IMR-90 (cell line): Measurements from ENCODE around the gene PAAF1. TPM values are rescaled to one million over a fixed set of nuclear protein-coding genes. Genes with fewer than 3 reads are reported as not detected.

Source experiments
- ATAC-seq: fragments of 200-7000 bp; cut with Tn5 transposase; 2 replicates; pipeline ENCODE4 v1.9.1; 2020; ENCODE audit warnings: low read depth, mild to moderate bottlenecking, moderate library complexity
- Bru-seq: library from RNA; stranded (reverse); fragments of 400-500 nt; gene quantifications from one replicate; lab custom pipeline; 2021; lab: Mats Ljungman, UMichigan
- BruChase-seq, 2 experiments: library from RNA; stranded (reverse); fragments of 400-500 nt; gene quantifications; one replicate each; lab custom pipeline; 2021; lab: Mats Ljungman, UMichigan
- BruUV-seq: library from RNA; stranded (reverse); fragments of 400-500 nt; replicated peaks from 2 replicates; lab custom pipeline; 2021; lab: Mats Ljungman, UMichigan
- CTCF ChIA-PET: fragments of 300-600 bp; formaldehyde crosslinking; extraction: SDS; loops from one replicate; lab custom pipeline; 2021; ENCODE audit warnings: antibody characterized with exemption; lab: Yijun Ruan, JAX
- POLR2A ChIA-PET: fragments of 300-600 bp; sonication (Branson Sonifier 250); formaldehyde crosslinking; loops from one replicate; lab custom pipeline; 2022; ENCODE audit warnings: antibody characterized with exemption; ENCODE audit not compliant: unreplicated experiment; lab: Charles Lee
- DNase-seq: peaks from one replicate; pipeline ENCODE4 v3.0.0; 2013
- H2AFZ ChIP-seq: replicated peaks from 2 replicates; pipeline ENCODE3; 2013; ENCODE audit warnings: low read length, mild to moderate bottlenecking; ENCODE audit not compliant: poor library complexity
- H2AK5ac ChIP-seq: 2 replicates; pipeline ENCODE4 v1.6.1; 2013; ENCODE audit warnings: low read depth, low read length, inconsistent platforms
- H2AK9ac ChIP-seq: replicated peaks from 2 replicates; pipeline ENCODE3; 2013; ENCODE audit warnings: mild to moderate bottlenecking, low read depth, low read length, moderate library complexity; ENCODE audit not compliant: poor library complexity
- H2BK120ac ChIP-seq: 2 replicates; pipeline ENCODE4 v1.6.1; 2013; ENCODE audit warnings: low read depth, low read length, inconsistent platforms
- H2BK15ac ChIP-seq: 3 replicates; pipeline ENCODE4 v1.6.1; 2013; ENCODE audit warnings: low read depth, low read length, inconsistent platforms
- H2BK20ac ChIP-seq: 2 replicates; pipeline ENCODE4 v1.6.1; 2013; ENCODE audit warnings: low read depth, mild to moderate bottlenecking, inconsistent platforms, low read length, moderate library complexity
- H2BK5ac ChIP-seq: 2 replicates; pipeline ENCODE4 v1.6.1; 2013; ENCODE audit warnings: mild to moderate bottlenecking, low read depth, low read length, inconsistent platforms; ENCODE audit not compliant: poor library complexity, severe bottlenecking
- H3K14ac ChIP-seq: replicated peaks from 2 replicates; pipeline ENCODE4 v1.6.1; 2013; ENCODE audit warnings: low read depth, low read length, inconsistent platforms
- H3K18ac ChIP-seq: 2 replicates; pipeline ENCODE4 v1.6.1; 2013; ENCODE audit warnings: low read depth, low read length, control low read depth
- H3K23ac ChIP-seq: 2 replicates; pipeline ENCODE4 v1.6.1; 2013; ENCODE audit warnings: low read depth, low read length, inconsistent platforms
- H3K27ac ChIP-seq: 2 replicates; pipeline ENCODE4 v1.5.1; 2013; ENCODE audit warnings: mild to moderate bottlenecking, control low read depth, low read length; ENCODE audit not compliant: insufficient read depth
- H3K27me3 ChIP-seq: 2 replicates; pipeline ENCODE4 v1.6.1; 2013; ENCODE audit warnings: low read length; ENCODE audit not compliant: control insufficient read depth, insufficient read depth
- H3K36me3 ChIP-seq: 2 replicates; pipeline ENCODE4 v1.6.1; 2013; ENCODE audit warnings: low read length, mixed read lengths; ENCODE audit not compliant: control insufficient read depth, insufficient read depth
- H3K4ac ChIP-seq: 2 replicates; pipeline ENCODE4 v1.6.1; 2013; ENCODE audit warnings: low read depth, low read length, inconsistent platforms
- H3K4me1 ChIP-seq: 2 replicates; pipeline ENCODE4 v1.6.1; 2013; ENCODE audit warnings: low read length, mixed read lengths; ENCODE audit not compliant: control insufficient read depth, insufficient read depth
- H3K4me2 ChIP-seq: 2 replicates; pipeline ENCODE4 v1.6.1; 2013; ENCODE audit warnings: low read depth, mild to moderate bottlenecking, control low read depth, low read length, moderate library complexity
- H3K4me3 ChIP-seq: 2 replicates; pipeline ENCODE4 v1.5.1; 2013; ENCODE audit warnings: low read depth, mild to moderate bottlenecking, control low read depth, low read length, moderate library complexity; ENCODE audit not compliant: insufficient read depth
- H3K56ac ChIP-seq: 2 replicates; pipeline ENCODE4 v1.6.1; 2013; ENCODE audit warnings: low read length, inconsistent platforms; ENCODE audit not compliant: insufficient read depth; ENCODE audit errors: extremely low read depth
- H3K79me1 ChIP-seq, 2 experiments: 2 replicates each; pipeline ENCODE4 v1.6.1; 2013; ENCODE audit warnings: low read length in 2 of 2, inconsistent platforms in 1 of 2, low read depth in 1 of 2
- H3K9ac ChIP-seq: 2 replicates; pipeline ENCODE4 v1.6.1; 2013; ENCODE audit warnings: low read depth, low read length, control low read depth
- H3K9me1 ChIP-seq: 2 replicates; pipeline ENCODE4 v1.6.1; 2013; ENCODE audit warnings: low read length, inconsistent platforms; ENCODE audit not compliant: insufficient read depth
- H3K9me3 ChIP-seq: 2 replicates; pipeline ENCODE4 v1.6.1; 2013; ENCODE audit warnings: low read length; ENCODE audit not compliant: control insufficient read depth, insufficient read depth
- H4K20me1 ChIP-seq: 2 replicates; pipeline ENCODE4 v1.6.1; 2013; ENCODE audit warnings: low read length, inconsistent platforms; ENCODE audit not compliant: insufficient read depth
- H4K5ac ChIP-seq: 2 replicates; pipeline ENCODE4 v1.6.1; 2013; ENCODE audit warnings: mild to moderate bottlenecking, low read depth, low read length, control low read depth
- H4K8ac ChIP-seq, 2 experiments: 2 replicates each; pipeline ENCODE4 v1.6.1; 2013; ENCODE audit warnings: low read depth in 2 of 2, low read length in 2 of 2, control low read depth in 1 of 2, inconsistent platforms in 1 of 2
- H4K91ac ChIP-seq: 2 replicates; pipeline ENCODE4 v1.6.1; 2013; ENCODE audit warnings: low read depth, low read length, inconsistent platforms; ENCODE audit not compliant: insufficient read depth
- BHLHE40 ChIP-seq: fragments of 150-350 bp; IDR thresholded peaks from 2 replicates; pipeline ENCODE4 v1.6.1; 2016; ENCODE audit warnings: mild to moderate bottlenecking, low read depth, low read length
- CHD1 ChIP-seq: IDR thresholded peaks from 2 replicates; pipeline ENCODE4 v1.6.1; 2012; ENCODE audit warnings: low read depth, low read length, improper control_type of control experiment
- FOS ChIP-seq: fragments of 150-350 bp; IDR thresholded peaks from 2 replicates; pipeline ENCODE4 v1.6.1; 2016; ENCODE audit warnings: low read depth, low read length
- MAZ ChIP-seq: IDR thresholded peaks from 2 replicates; pipeline ENCODE4 v1.6.1; 2012; ENCODE audit warnings: low read depth, mild to moderate bottlenecking, low read length, improper control_type of control experiment, moderate library complexity, borderline replicate concordance
- MXI1 ChIP-seq: IDR thresholded peaks from 2 replicates; pipeline ENCODE4 v1.6.1; 2012; ENCODE audit warnings: low read depth, mild to moderate bottlenecking, low read length, moderate library complexity, borderline replicate concordance
- POLR2A ChIP-seq: IDR thresholded peaks from 2 replicates; pipeline ENCODE4 v1.6.1; 2012; ENCODE audit warnings: mild to moderate bottlenecking, low read depth, low read length
- RAD21 ChIP-seq: IDR thresholded peaks from 2 replicates; pipeline ENCODE4 v1.6.1; 2012; ENCODE audit warnings: low read length, improper control_type of control experiment
- RCOR1 ChIP-seq: IDR thresholded peaks from 2 replicates; pipeline ENCODE4 v1.6.1; 2012; ENCODE audit warnings: mild to moderate bottlenecking, low read length, improper control_type of control experiment; ENCODE audit not compliant: insufficient replicate concordance
- RFX5 ChIP-seq: IDR thresholded peaks from 2 replicates; pipeline ENCODE4 v1.8.0; 2012; ENCODE audit warnings: low read depth, mild to moderate bottlenecking, low read length, moderate library complexity
- SMC3 ChIP-seq: fragments of 150-350 bp; IDR thresholded peaks from 2 replicates; pipeline ENCODE4 v1.6.1; 2016; ENCODE audit warnings: low read depth, mild to moderate bottlenecking, antibody characterized with exemption, low read length, moderate library complexity
- WGBS, 2 experiments: methylation state at CpG; one replicate each; pipeline versions ENCODE4 v1.1.5 to v1.1.7; 2013; ENCODE audit warnings: missing lambda C conversion rate in 2 of 2; ENCODE audit not compliant: insufficient read length in 1 of 2; ENCODE audit errors: extremely low coverage in 2 of 2; 5-methylcytosine and 5-hydroxymethylcytosine counted together
- dilution Hi-C: fragments of 300-500 bp; cut with HindIII; formaldehyde crosslinking; loops from one replicate; pipeline ENCODE4 v1.14.3; 2018; ENCODE audit warnings: low sequenced_read_pairs; ENCODE audit not compliant: unreplicated experiment
- in situ Hi-C: fragments of 300-500 bp; cut with MboI; formaldehyde crosslinking; loops from 3 replicates; pipeline ENCODE4 v1.14.3; 2019; ENCODE audit warnings: low sequenced_read_pairs, inconsistent platforms, mixed read lengths
- intact Hi-C: fragments of 100-400 bp; cut with micrococcal nuclease; formaldehyde crosslinking; loops from 2 replicates; pipeline ENCODE4 v1.10.0; 2022
- long read RNA-seq: library from polyadenylated mRNA; unstranded; transcript quantifications from one replicate; pipeline ENCODE4 v2.0.0, GENCODE V29; 2021; ENCODE audit not compliant: unreplicated experiment
- polyA plus RNA-seq, 3 experiments: library from polyadenylated mRNA; depleted of rRNA; stranded (reverse); fragments of >200 nt; gene quantifications; 2 replicates each; pipeline ENCODE4 v1.2.3, GENCODE V29; 2012; ENCODE audit warnings: low replicate concordance in 1 of 3
- total RNA-seq: library from RNA; depleted of rRNA; stranded (reverse); fragments of >200 nt; gene quantifications from 2 replicates; pipeline ENCODE4 v1.2.3, GENCODE V29; 2012; rRNA removed

The PAAF1 gene, protein sequence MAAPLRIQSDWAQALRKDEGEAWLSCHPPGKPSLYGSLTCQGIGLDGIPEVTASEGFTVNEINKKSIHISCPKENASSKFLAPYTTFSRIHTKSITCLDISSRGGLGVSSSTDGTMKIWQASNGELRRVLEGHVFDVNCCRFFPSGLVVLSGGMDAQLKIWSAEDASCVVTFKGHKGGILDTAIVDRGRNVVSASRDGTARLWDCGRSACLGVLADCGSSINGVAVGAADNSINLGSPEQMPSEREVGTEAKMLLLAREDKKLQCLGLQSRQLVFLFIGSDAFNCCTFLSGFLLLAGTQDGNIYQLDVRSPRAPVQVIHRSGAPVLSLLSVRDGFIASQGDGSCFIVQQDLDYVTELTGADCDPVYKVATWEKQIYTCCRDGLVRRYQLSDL
- 15.0 and 15.1 TPM in 2 replicates for total RNA-seq
- polyA plus RNA-seq (2012; rRNA removed) = 12.6 and 16.4 TPM in 2 replicates
- polyA plus RNA-seq (2012; cell fraction: cytosol; rRNA removed) = 4.6 and 6.3 TPM in 2 replicates
- 4.6 and 22.0 TPM in 2 replicates for polyA plus RNA-seq (2012; cell fraction: nucleus; rRNA removed; ENCODE audit: low replicate concordance)
- percentile 56 among the genes with signal in this experiment for Bru-seq, nascent RNA
- BruChase-seq, experiment 1, labeled RNA remaining after a 6-hour chase = percentile 65 among the genes with signal in this experiment
- BruChase-seq, experiment 2, labeled RNA remaining after a 2-hour chase = percentile 53 among the genes with signal in this experiment
- long read RNA-seq, full-length matches to known transcripts = 37 of 49 reads
- long read RNA-seq, partial matches to known transcripts = 0 of 49 reads
- long read RNA-seq, other reads (novel, unspliced or antisense) = 12 of 49 reads

DNA sequence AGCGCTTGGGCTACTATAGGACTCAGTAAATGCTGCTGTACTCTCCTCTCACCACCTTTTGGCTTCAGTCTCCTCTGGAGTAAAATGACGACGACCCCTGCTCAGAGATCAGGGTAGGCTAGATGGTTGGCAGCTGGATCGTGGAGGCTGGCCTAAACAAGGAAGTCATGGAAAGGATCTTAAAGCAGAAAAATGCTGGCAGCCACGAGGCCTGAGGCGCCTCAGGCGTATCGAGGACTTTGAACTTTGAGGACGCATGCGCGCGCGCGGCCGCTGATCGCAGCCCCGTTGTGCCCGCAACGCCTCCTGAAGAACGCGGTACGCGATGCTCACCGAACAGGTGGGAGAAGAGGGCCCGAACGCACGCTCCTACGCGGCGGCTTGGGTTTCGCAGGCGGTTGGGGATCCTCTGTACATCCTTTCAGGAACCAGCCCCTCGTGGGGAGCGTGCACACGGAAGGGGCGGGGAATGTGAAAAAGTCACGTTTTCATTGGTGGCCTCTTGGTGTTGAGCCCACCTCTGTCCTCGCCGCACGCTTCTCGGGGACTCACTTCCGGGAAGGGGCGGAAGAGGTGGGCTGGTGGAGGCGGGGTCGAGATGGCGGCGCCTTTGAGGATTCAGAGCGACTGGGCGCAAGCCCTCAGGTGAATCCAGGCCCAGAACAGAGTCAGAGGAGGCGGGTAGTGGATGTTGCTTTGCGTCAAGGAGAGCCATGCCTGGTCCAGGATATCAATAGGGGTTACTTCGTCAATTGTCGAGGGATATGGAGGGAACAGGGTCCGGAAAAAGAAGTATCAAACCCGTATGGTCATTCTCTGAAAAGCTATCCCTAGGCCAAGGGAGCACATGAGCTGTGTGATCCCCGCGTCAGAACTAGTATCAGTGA lies at the start of gene PAAF1, which contains the start of gene COA4:
PAAF1 (plus strand) TSS at position 576 of the 887 bp plus-strand sequence; CDS start at position 599, 23 bp downstream.
COA4 (minus strand) TSS at position 423 of the 887 bp plus-strand sequence. CDS start 3,468 bp downstream, outside the sequence.
- TF ChIP-seq MAZ (peak; percentile 60; the same call in 1 of the 2 replicates), BHLHE40 (peak; percentile 93), RAD21 (no peak), RFX5 (no peak), POLR2A (peak; percentile 68; the same call in 1 of the 2 replicates), CHD1 (no peak), FOS (no peak), RCOR1 (no peak), SMC3 (no peak), MXI1 (peak; percentile 87)
- WGBS, 2 experiments = 0% methylated on average over 27 of the region's 57 CpGs; no CpG with 5 or more reads in 1 of the 2 experiments
- Histone ChIP-seq H2BK120ac (peak within 1 kb of the TSS; percentile 57), H3K79me1 (peaks cover 33 to 49% of the 10 kb centered on the region in 2 experiments), H4K5ac (peak within 1 kb of the TSS; percentile 98), H4K91ac (peak within 1 kb of the TSS; percentile 90), H3K4ac (peak within 1 kb of the TSS; percentile 93), H3K9me1 (peaks cover 3% of the 10 kb centered on the region; the same call in 1 of the 2 replicates), H3K27ac (peak within 1 kb of the TSS; percentile 99), H3K27me3 (no peaks in the 10 kb centered on the region), H3K56ac (peak within 1 kb of the TSS; percentile 94), H2BK5ac (peak within 1 kb of the TSS; percentile 91), H3K4me1 (peaks cover 5% of the 10 kb centered on the region), H2AK5ac (peak within 1 kb of the TSS; percentile 81), H4K20me1 (no peaks in the 10 kb centered on the region), H2AFZ (peak within 1 kb of the TSS; percentile 95), H3K14ac (peak within 1 kb of the TSS; percentile 97), H4K8ac (peak within 1 kb of the TSS; percentile 93 to 98), H3K9me3 (no peaks in the 10 kb centered on the region), H3K9ac (peak within 1 kb of the TSS; percentile 99), H2BK15ac (peak within 1 kb of the TSS; percentile 41; the same call in 1 of the 3 replicates), H3K18ac (peak within 1 kb of the TSS; percentile 89), H3K4me3 (peak within 1 kb of the TSS; percentile 97), H3K36me3 (peaks cover 13% of the 10 kb centered on the region), H3K23ac (peak within 1 kb of the TSS; percentile 88), H2BK20ac (no peak within 1 kb of the TSS), H3K4me2 (peak within 1 kb of the TSS; percentile 97), H2AK9ac (peak within 1 kb of the TSS; percentile 97)
- peak; percentile 97 for ATAC-seq
- peak; percentile 95 for DNase-seq
- intact Hi-C loops = loop anchor here (1.0 to 5.0 kb wide), 2 partner anchors 89 to 116 kb away; partner anchors contain the start of gene MRPL48
- dilution Hi-C loops = no loop called here
- BruUV-seq = TSS peak; percentile 67
- in situ Hi-C loops = no loop called here
- POLR2A ChIA-PET = no interaction called here
- CTCF ChIA-PET = no interaction called here
